Activated naive CD8-positive, alpha-beta T cell treated with anti-CD3 and anti-CD28 coated beads, Interleukin-2, amount 10 ng/mL, durations not matched to agents 7 days and 5 days (primary cell): ENCODE measurements around the gene TRPM1. TPM values are rescaled to one million over a fixed set of nuclear protein-coding genes. Genes with fewer than 3 reads are reported as not detected.
A peak's percentile ranks its signal among the peaks of the same experiment; 100 is the strongest.

Experiments used
- ATAC-seq: fragments of 150-1000 bp; cut with Tn5 transposase; one replicate; pipeline ENCODE4 v1.10.0; 2021; ENCODE audit warnings: low read depth, moderate library complexity
- POLR2A ChIA-PET: fragments of 350-600 bp; sonication (Branson Sonifier 250); formaldehyde crosslinking; loops from one replicate; lab custom pipeline; 2021; ENCODE audit warnings: antibody characterized with exemption; lab: Charles Lee
- DNase-seq: peaks from one replicate; pipeline ENCODE4 v3.0.0; 2021
- H3K27ac Mint-ChIP-seq: one replicate; pipeline ENCODE4 v1.8.0; 2022; ENCODE audit warnings: mild to moderate bottlenecking, mixed read lengths
- H3K27me3 Mint-ChIP-seq: one replicate; pipeline ENCODE4 v1.8.0; 2022; ENCODE audit warnings: mild to moderate bottlenecking, moderate library complexity, mixed read lengths
- H3K36me3 Mint-ChIP-seq: one replicate; pipeline ENCODE4 v1.8.0; 2021; ENCODE audit warnings: mild to moderate bottlenecking, mixed read lengths
- H3K4me1 Mint-ChIP-seq: one replicate; pipeline ENCODE4 v1.8.0; 2021; ENCODE audit warnings: mixed read lengths
- H3K4me3 Mint-ChIP-seq: one replicate; pipeline ENCODE4 v1.8.0; 2022; ENCODE audit warnings: mild to moderate bottlenecking, moderate library complexity, mixed read lengths
- H3K9me3 Mint-ChIP-seq: one replicate; pipeline ENCODE4 v1.8.0; 2021; ENCODE audit warnings: mixed read lengths
- total RNA-seq, 2 experiments: library from RNA; stranded (reverse); gene quantifications; one replicate each; pipeline ENCODE4 v1.2.3, GENCODE V29; 2021

Gene TRPM1
- total RNA-seq, 2 experiments from 2014 or later = not detected

DNA sequence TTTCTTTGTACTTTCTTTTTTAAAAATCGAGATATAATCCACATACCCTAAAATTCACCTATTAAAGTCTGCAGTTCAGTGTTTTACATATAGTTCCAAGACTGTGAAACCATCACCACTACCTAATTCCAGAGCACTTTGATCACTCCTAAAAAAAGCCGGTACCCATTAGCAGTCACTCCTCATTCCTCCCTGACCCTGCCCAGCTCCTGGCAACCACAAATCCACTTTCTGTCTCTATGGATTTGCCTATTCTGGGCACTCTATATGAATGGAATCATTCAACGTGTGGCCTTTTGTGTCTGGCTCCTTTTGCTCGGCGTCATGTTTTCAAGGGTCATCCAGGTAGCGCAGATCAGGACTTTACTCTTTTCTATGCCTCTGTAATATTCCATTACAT, 17.3 kb downstream of the TRPM1 start:
- Mint-ChIP-seq H3K27me3 (peaks cover 14% of the 10 kb centered on the region), H3K4me1 (peaks cover 9% of the 10 kb centered on the region), H3K4me3 (no peak overlapping the region), H3K36me3 (no peaks in the 10 kb centered on the region), H3K9me3 (no peaks in the 10 kb centered on the region), H3K27ac (no peak overlapping the region)
- ATAC-seq (no peak), DNase-seq (peak; percentile 3)
- POLR2A ChIA-PET = no interaction called here

DNA sequence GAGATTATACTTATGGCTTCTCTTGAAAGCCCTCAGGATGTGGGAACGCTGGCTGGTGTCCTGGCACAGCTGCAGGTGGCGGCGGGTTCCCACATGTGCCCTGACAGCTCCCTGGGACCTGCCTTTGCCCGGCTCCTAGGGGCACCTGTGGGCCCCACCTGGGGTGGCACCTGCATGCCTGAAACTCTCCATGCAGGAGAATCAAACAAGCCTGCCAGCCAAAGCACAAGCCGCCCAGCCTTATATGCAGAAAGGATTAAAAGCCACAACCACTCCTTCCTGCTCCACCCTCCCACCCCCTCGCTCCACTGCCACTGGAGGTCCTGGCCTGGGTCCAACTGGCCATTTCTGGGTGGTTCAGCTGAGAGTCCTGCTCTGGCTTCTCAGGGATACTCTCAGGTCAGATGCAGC, 18.1 kb downstream of the TRPM1 start:
- H3K4me1 Mint-ChIP-seq = peaks cover 9% of the 10 kb centered on the region
- H3K36me3 Mint-ChIP-seq = no peaks in the 10 kb centered on the region
- POLR2A ChIA-PET = no interaction called here
- H3K27ac Mint-ChIP-seq = no peak overlapping the region
- DNase-seq = peak; percentile 19
- H3K27me3 Mint-ChIP-seq = peaks cover 22% of the 10 kb centered on the region
- no peak overlapping the region for H3K4me3 Mint-ChIP-seq
- H3K9me3 Mint-ChIP-seq = no peaks in the 10 kb centered on the region
- no peak for ATAC-seq

DNA sequence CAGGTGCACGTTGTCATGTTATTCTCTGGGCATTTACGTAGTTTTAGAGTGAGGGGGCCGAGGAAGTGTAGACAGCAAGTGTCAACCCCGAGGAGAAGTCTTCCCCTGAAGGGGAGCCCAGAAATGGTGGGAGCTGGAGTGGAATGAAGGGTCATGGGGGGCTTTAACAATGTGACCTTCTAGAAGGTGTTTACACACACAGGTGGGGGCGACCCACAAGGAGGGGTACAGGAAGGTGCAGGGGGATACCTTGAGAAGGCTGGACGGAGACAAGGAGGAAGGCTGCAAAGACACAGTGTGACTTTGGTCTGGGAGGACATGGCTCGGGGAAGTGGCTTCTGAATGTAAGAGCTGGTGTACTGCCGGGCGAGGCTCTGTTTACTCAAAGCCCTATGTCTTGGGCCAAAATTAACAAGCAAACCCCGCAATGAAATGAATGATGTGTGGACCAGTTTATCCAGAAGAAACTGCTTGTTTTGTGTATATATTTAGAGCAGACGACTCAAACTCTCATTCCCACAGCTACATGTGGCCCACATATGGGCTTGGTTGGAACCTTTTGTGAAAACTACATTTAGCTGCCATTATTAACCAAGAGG, 18.7 kb downstream of the TRPM1 start:
- Mint-ChIP-seq H3K4me3 (no peak overlapping the region), H3K27ac (no peak overlapping the region), H3K9me3 (no peaks in the 10 kb centered on the region), H3K4me1 (peaks cover 9% of the 10 kb centered on the region), H3K36me3 (no peaks in the 10 kb centered on the region), H3K27me3 (peaks cover 23% of the 10 kb centered on the region)
- peak; percentile 10 for DNase-seq
- no peak for ATAC-seq
- POLR2A ChIA-PET = no interaction called here

DNA sequence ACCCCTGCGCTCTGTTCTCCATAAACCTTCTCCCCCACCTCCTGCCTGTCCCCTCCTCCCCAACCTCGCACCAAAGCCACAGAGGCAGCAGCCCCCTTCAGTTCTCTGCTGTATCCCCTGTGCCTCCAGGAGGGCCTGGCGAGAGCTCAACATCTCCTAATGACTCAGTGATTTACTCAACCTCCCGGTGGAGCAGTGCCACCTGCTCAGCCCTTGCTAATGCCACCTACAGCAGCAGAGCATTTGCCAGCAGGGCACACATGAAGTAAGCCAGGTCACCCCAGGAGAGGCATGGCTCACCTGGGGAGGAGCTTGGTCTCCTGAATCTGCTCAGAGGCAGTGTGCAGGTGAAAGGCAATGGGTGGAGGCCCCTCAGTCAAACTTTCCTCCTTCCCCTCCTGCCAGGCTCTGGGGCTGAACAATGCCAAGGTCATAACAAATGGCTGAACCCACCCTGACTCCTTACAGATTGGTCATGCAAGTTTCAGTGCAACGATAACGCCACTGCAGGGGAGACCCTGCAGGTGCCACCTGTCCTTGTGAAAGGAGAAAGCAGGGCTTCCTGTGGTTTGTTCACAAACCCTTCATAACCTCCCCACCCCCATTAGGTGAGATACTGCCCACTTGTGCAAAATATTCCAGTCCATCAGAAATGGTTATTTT, 19.8 kb downstream of the TRPM1 start:
- Mint-ChIP-seq H3K27ac (no peak overlapping the region), H3K36me3 (no peaks in the 10 kb centered on the region), H3K9me3 (no peaks in the 10 kb centered on the region), H3K4me3 (peak overlapping the region; percentile 44), H3K4me1 (peaks cover 11% of the 10 kb centered on the region), H3K27me3 (peaks cover 32% of the 10 kb centered on the region)
- DNase-seq = no peak
- POLR2A ChIA-PET = no interaction called here
- no peak for ATAC-seq

DNA sequence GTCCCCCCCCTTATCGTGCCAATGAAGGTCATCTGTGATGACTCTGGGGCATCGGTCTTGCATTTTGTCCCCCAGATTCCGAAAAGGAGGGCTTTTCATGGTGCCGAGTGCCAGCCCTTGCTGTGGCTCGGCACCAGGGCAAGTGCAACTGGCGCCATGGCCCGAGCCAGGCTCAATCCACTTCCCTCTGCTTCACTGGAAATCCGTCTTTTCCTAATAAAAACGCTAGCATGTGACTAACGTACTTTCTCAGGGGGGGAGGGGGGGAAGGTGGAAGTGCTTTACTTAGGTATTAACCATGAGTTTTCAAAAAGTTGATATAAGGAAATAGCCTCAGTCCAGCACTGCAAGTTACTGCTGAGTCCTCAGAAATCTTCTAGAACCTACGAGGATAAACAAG, 20.5 kb downstream of the TRPM1 start:
- Mint-ChIP-seq H3K27ac (no peak overlapping the region), H3K36me3 (no peaks in the 10 kb centered on the region), H3K9me3 (no peaks in the 10 kb centered on the region), H3K4me3 (peak overlapping the region; percentile 77), H3K4me1 (peaks cover 11% of the 10 kb centered on the region), H3K27me3 (peaks cover 33% of the 10 kb centered on the region)
- POLR2A ChIA-PET = no interaction called here
- ATAC-seq (no peak), DNase-seq (no peak)

DNA sequence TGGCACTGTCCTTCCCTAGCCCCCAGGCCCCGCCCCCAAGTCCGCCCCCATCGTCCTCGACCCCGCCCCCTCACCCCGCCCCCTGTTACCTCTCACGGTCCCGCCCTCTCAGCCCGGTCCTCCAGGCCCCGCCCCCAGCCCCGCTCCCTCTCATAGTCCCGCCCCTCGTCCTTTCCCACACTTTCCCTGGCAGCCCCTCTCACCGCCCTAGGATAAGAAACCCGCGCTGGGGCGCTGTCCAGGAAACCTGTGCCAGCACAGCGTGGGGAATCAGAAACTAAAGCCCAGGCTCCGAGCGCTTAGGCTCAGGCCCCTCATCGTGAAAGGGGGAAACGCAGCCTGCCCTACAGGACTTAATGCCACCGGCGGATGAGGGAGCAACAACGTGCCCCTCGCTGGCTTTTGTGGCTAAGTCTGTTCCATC, 20.9 kb downstream of the TRPM1 start:
- H3K27me3 Mint-ChIP-seq = peaks cover 37% of the 10 kb centered on the region
- peak; percentile 55 for DNase-seq

DNA sequence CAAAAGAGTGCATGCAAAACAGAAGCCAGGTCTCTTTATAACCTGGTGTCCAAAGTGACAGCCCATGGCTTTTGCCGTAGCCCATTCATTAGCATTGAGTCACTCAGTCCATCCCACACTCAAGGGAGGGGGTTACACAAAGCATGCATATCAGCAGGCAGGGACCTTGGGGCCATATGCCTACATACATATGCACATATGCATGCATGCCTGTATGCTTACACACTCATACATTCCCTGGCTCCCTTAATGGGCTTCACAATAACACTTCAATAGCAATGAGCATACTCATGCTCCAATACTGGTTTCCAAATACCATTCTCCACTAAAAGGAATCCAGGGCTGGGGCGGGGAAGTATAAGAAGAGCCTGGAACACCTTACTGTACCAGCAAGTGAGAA, 22.0 kb downstream of the TRPM1 start:
- peaks cover 47% of the 10 kb centered on the region for H3K27me3 Mint-ChIP-seq
- H3K9me3 Mint-ChIP-seq = no peaks in the 10 kb centered on the region
- POLR2A ChIA-PET = no interaction called here
- ATAC-seq (no peak), DNase-seq (no peak)
- no peak overlapping the region for H3K27ac Mint-ChIP-seq
- no peak overlapping the region for H3K4me3 Mint-ChIP-seq
- no peaks in the 10 kb centered on the region for H3K36me3 Mint-ChIP-seq
- H3K4me1 Mint-ChIP-seq = peaks cover 11% of the 10 kb centered on the region

More for the DNA sequence above, 20.9 kb downstream of the TRPM1 start:
- no peaks in the 10 kb centered on the region for H3K9me3 Mint-ChIP-seq
- H3K36me3 Mint-ChIP-seq = no peaks in the 10 kb centered on the region
- POLR2A ChIA-PET = no interaction called here
- ATAC-seq = peak; percentile 33
- no peak overlapping the region for H3K27ac Mint-ChIP-seq
- H3K4me1 Mint-ChIP-seq = peaks cover 11% of the 10 kb centered on the region
- H3K4me3 Mint-ChIP-seq = peak overlapping the region; percentile 77

DNA sequence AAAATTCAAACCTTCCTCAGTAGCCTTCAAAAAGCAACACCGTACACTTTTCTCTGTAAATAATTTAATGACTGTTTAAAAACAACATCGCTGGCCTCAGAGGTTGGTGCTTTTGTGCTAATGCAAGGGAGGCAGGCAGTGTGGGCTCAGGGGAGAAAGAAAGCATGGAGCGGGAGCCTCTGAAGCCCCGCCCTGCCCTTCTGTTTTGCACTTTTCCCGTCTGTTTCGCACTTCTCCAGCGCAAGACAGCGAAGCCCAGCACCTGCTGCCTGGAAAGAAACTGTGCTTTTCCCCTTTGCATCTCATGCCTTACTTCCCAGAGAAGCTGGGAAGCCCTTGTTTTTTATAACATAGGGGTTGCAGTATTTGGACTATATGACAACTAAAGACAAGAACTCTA, 23.1 kb downstream of the TRPM1 start:
- Mint-ChIP-seq H3K36me3 (no peaks in the 10 kb centered on the region), H3K4me1 (peaks cover 9% of the 10 kb centered on the region), H3K4me3 (no peak overlapping the region), H3K27ac (no peak overlapping the region), H3K9me3 (no peaks in the 10 kb centered on the region), H3K27me3 (peaks cover 49% of the 10 kb centered on the region)
- no peak for DNase-seq
- POLR2A ChIA-PET = no interaction called here
- ATAC-seq = no peak

DNA sequence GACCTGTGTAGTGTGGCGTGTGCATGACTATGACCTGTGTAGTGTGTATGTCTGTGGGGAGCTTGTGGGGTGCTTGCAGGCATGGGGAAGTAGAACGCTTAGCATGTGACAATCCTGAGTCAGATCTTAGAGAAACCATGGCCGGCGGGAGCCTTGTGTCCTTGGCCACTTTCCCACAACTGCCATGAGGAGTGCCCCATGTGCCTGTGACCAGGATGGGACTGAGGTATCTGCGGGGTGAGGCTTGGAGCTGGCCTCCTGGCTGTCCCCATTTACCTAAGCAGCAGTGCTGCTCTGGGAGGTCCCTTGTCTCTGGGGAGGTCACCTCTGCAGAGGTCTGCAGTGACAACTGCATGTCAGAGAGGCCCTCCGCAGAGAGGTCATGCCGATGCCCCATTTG, 23.6 kb downstream of the TRPM1 start:
- Mint-ChIP-seq H3K9me3 (no peaks in the 10 kb centered on the region), H3K27ac (no peak overlapping the region), H3K4me1 (peaks cover 9% of the 10 kb centered on the region), H3K4me3 (no peak overlapping the region), H3K27me3 (peaks cover 52% of the 10 kb centered on the region), H3K36me3 (no peaks in the 10 kb centered on the region)
- DNase-seq (no peak), ATAC-seq (no peak)
- POLR2A ChIA-PET = no interaction called here

DNA sequence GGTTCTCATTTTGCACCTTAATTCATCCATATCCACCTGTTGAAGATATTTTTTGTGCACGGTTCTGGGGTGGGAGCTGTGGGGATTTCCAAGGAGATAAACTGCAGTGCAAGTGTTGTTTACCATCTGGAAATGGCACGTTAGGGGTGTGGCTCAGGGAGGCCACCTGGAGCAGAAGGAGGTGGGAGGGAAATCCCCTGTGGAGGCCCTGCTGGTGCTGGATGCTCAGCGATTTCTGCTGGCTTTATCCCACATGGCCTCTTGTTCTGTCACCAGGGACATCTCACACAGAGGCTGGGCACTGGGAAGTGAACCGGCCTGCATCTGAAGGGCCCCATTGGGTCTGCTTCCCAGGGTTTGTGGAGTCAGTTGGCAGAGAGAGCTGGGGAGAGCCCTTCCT, 24.3 kb downstream of the TRPM1 start:
- Mint-ChIP-seq H3K4me1 (peaks cover 8% of the 10 kb centered on the region), H3K36me3 (no peaks in the 10 kb centered on the region), H3K4me3 (no peak overlapping the region), H3K27me3 (peaks cover 53% of the 10 kb centered on the region), H3K9me3 (no peaks in the 10 kb centered on the region), H3K27ac (no peak overlapping the region)
- POLR2A ChIA-PET = no interaction called here
- no peak for DNase-seq
- ATAC-seq = no peak

DNA sequence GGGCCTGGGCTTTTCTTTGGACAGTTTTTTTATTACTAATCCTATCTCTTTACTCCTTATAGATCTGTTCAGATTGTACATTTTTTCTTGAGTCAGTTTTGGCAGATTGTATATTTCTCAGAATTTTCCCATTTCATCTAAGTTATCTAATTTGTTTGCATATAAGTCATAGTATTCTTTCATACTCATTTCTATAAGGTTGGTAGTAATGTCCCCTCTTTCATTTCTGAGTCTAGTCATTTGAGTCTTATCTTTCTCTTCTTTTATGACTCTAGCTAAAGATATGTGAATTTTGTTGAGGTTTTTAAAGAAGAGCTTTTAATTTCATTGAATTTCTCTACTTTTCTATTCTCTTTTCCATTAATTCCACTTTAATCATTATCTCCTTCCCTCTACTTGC, 27.2 kb downstream of the TRPM1 start:
- no peaks in the 10 kb centered on the region for H3K36me3 Mint-ChIP-seq
- no peak for ATAC-seq
- H3K4me1 Mint-ChIP-seq = peaks cover 2% of the 10 kb centered on the region
- H3K4me3 Mint-ChIP-seq = no peak overlapping the region
- POLR2A ChIA-PET = no interaction called here
- no peak overlapping the region for H3K27ac Mint-ChIP-seq
- peaks cover 51% of the 10 kb centered on the region for H3K27me3 Mint-ChIP-seq
- no peak for DNase-seq
- no peaks in the 10 kb centered on the region for H3K9me3 Mint-ChIP-seq

DNA sequence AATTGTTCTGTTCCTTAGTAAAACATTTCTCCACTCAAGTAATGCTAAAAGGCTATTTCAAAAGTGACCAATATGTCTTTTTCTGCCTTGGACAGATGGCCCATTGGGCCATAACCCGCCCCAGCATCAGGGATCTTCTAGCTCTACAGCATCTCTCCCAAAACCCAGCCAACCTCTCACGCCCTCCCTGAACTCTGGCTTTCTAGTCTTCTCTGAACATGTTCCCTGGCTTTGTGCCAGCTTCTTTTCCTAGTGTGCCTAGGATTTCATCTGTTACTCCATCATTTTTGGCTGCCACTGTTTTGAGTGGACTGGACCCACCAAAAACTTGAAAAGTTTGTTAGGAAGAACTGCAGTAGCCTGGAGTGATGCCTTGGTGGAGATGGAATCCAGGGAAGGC, 30.7 kb downstream of the TRPM1 start:
- POLR2A ChIA-PET = no interaction called here
- ATAC-seq (no peak), DNase-seq (no peak)
- no peaks in the 10 kb centered on the region for H3K4me1 Mint-ChIP-seq
- H3K4me3 Mint-ChIP-seq = no peak overlapping the region
- no peaks in the 10 kb centered on the region for H3K36me3 Mint-ChIP-seq
- H3K9me3 Mint-ChIP-seq = no peaks in the 10 kb centered on the region
- H3K27ac Mint-ChIP-seq = no peak overlapping the region
- peaks cover 31% of the 10 kb centered on the region for H3K27me3 Mint-ChIP-seq

DNA sequence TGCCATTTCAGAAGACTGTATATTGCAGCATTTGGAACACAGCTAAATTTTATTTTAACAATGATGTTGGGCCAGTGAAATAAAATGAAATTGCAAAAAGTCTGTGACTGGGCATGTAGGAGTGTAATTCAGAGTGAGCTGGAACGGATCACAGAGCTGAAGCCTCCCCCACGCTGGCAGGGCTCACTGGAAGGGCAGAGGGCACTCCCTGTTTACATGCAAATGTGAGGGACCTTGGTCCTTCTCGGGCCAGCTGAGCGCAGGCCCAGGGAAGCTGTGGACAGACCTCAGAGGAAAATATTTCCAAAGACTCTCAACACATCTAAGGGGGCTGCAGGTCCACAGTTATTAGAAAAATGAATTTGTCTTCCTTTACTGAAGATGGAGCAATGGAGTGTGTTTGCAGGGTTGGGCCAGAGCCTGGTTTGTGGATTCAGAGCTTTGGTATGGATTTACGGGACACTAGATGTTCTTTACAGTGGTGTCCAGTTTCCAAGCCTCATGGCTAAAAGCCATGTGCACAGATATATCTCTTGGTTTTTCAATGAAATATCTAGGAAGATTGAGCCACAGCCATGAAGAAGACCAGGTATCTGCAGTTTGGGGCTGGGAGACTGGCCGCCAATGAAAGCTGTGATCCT, 32.0 kb downstream of the TRPM1 start:
- POLR2A ChIA-PET = no interaction called here
- Mint-ChIP-seq H3K27me3 (peaks cover 18% of the 10 kb centered on the region), H3K27ac (no peak overlapping the region), H3K36me3 (no peaks in the 10 kb centered on the region), H3K4me3 (no peak overlapping the region), H3K4me1 (no peaks in the 10 kb centered on the region), H3K9me3 (no peaks in the 10 kb centered on the region)
- DNase-seq (no peak), ATAC-seq (no peak)
